MM.1S (cell line): ENCODE data around the gene SH3BP5L.

Experiments
- EZH2 ChIP-seq: fragments of 300-600 bp; sonication (generic); optimal IDR thresholded peaks from 2 replicates; pipeline ENCODE3; 2017; ENCODE audit warnings: low read depth, mild to moderate bottlenecking, antibody characterized with exemption, low read length, mixed read lengths
- EZH2phosphoT487 ChIP-seq: fragments of 300-600 bp; sonication (generic); IDR thresholded peaks from 2 replicates; pipeline ENCODE4 v1.6.1; 2018; ENCODE audit warnings: antibody characterized with exemption, low read length
- TF ChIP-seq, protein P1 (sequence below): fragments of 300-600 bp; sonication (generic); IDR thresholded peaks from 2 replicates; pipeline ENCODE4 v1.5.1; 2016; ENCODE audit warnings: antibody characterized with exemption, low read length, mixed read lengths

GRCh38 chr1:248857201-248857600 is 31.5 kb upstream of the SH3BP5L start:
- TF ChIP-seq, protein P1, sequence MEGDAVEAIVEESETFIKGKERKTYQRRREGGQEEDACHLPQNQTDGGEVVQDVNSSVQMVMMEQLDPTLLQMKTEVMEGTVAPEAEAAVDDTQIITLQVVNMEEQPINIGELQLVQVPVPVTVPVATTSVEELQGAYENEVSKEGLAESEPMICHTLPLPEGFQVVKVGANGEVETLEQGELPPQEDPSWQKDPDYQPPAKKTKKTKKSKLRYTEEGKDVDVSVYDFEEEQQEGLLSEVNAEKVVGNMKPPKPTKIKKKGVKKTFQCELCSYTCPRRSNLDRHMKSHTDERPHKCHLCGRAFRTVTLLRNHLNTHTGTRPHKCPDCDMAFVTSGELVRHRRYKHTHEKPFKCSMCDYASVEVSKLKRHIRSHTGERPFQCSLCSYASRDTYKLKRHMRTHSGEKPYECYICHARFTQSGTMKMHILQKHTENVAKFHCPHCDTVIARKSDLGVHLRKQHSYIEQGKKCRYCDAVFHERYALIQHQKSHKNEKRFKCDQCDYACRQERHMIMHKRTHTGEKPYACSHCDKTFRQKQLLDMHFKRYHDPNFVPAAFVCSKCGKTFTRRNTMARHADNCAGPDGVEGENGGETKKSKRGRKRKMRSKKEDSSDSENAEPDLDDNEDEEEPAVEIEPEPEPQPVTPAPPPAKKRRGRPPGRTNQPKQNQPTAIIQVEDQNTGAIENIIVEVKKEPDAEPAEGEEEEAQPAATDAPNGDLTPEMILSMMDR: no peak
- TF ChIP-seq EZH2 (no peak), EZH2phosphoT487 (no peak)
